ENCODE data around the gene COX7A2.
A peak's percentile ranks its signal among the peaks of the same experiment; 100 is the strongest.

Gene COX7A2

DNA sequence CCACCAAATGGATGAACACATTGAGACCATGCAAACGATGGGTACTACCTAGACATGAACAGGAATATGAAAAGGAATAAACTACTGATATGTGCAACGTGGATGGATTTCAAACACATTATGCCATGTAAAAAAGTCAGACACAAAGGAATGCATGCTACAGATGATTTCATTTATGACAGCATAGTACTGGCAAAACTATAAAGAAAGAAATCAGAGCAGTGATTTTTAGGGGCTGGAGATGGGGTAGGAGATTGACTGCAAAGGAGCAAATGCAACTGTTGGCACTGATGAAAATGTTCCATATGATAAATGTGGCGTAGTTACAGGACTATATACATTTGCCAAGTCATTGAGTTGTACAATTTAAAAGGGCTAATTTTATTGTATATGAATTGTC is 24.3 kb downstream of the COX7A2 start:
- DNase-seq = no peak

DNA sequence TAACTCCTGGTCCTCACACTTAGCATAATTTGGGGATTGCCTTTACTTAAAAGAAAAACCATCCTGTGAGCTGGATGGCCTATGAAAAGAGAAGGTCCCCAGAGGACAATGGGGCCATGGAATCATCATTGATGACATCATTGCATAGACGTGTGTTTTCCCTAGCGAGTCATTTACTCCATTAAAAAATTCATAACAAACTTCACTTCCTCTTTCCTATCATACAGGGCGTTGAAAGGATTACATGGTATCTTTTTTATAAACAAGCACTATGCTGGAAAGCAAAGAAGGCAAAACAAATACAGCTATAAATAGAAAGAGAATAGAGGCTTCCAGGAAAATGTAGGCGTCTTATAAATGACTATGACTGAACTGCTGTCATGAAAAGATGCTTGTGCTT is 26.4 kb downstream of the COX7A2 start:
- no peak for DNase-seq

DNA sequence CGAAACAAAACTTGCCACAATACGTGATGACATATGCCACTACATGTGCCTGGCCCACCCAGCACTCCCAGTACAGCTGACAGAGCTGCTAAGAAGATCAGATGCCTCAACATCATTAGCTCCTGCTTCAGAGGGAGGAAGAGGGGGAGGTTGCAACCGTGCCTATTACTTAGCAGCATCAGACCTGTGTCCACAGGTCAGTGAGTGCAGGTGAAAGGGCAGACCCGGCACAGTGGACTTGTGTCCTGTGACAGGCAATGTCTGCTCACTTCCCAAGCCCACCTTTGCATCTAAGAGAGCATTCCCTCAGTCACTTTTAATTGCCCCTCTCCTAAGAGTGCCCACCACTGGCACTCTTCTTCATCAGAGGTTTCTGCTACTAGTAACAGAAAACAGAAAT is 28.3 kb downstream of the COX7A2 start:
- DNase-seq = no peak

DNA sequence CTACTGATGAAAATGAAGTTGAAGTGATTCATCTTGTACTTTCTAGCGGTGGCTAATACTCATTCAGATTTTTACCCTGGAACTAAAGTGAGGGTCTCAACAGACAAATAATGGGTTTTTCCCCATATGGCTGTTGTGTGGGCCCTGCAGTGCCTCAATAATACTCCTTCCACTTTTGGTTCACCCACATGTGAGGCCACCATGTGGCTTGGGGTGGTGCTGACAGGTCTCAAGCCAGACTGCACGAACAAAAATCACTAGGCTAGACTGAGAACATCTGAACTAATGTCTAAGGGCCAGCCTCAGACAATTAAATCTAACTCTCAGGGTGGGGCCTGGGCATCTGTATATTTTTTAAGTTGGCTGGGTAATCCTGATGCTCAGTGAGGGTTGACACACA is 29.9 kb downstream of the COX7A2 start:
- DNase-seq = no peak

DNA sequence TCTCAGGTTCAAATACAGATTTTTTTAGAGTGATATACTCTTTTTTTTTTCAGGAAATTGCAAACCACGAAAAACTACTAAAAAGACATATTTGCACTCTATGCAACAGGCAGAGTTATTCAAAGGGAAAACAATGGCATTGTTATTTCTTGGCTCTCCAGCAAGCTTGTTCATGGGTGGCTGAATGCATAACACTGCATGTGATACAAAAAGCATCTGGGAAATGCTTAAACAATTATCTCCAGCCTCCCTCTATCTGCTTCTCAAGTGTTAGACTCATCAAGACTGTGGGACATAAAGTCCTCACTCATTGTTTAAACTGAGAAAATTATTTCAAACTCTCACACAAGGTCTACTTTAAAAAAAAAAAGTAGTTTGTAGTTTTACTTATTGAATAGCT is 30.5 kb downstream of the COX7A2 start:
- DNase-seq = no peak

DNA sequence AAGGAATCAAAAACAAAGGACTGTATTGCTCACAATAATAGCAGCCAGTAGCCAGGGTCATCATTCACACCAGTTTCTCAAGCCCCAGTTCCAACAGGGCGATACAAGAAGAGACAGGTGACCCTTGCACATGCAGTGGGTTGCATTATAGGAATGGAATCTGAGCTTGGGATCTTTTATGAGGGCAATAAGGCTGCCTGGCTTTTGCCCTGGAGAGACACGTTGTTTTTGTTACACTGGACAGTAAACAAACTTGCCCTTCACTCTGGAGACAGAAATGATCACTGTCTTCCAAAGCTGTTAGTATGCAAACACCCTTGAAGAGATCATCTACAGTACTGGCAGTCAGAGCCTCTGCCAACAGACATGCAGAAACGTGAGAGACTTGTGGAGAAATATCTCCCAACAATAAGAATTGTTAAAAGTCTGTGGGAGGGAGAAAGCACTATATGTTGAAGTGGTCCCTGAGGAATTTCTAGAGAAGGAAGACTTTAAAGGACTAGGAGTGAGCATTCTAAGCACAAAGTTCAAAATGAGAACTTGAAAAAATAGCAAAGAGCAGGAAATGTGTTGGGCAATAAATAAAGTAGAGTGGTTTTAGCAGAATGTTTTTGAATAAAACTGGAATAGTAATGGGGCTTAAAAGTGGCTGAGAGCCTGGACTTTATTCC is 31.5 kb downstream of the COX7A2 start:
- DNase-seq = no peak

DNA sequence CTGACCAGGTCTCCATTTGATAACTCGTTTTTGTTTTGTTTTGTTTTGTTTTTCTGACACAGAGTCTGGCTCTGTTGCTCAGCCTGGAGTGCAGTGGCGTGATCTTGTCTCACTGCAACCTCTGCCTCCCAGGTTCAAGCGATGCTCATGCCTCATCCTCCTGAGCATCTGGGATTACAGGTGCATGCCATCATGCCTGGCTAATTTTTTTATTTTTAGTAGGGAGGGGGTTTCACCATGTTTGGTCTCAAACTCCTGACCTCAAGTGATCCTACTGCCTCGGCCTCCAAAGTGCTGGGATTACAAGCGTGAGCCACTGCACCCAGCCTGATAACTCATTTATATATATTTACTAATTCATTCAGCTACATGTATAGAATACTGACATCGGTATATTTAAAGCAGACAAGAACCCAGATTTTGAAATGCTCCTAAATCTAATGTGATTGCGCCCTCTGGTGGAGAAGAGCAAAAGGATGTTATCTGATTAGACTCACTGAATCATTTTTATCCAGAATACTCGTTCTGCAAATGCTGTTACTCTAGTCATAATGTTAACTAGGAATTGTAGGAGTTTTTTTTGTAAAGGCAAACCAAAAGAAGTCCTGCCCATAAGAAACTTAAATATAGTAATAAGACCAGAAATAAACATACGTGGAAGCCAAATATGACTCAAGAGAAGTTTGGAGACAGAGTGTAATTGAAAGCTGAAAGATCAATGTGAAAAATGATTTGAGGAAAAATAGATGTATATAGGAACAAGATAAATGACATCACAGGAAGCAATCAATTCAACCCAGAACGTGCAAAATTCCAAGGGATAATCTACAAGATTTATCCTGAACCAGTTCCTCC is 32.5 kb downstream of the COX7A2 start:
- peak in 1 of 2 donors; percentile 66 for DNase-seq

DNA sequence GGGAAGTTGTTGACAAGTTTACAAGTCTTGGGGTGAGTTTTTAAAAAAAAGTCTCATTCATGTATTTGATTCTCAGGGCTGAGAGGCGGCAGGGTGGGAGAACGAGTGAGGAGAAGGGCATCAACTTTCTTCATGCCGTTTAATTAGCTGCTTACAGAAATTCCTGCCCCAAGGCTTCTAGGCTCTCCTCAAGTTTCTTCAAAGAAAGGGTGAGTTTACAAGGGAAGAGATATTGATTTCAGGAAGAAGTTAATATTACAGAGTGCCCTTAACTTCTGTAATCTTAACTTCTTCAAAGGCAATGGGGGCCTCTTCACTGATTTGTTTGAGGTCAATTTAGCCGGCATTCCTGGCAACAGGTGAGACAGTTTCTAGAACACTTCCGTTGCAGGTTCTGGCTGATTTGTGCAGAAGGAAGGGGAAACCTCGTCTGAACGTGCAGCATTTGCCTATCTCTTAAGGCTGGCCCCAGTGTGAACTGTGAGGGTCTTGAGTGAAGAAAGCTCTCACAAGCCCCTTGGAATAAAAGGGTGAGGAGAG is 34.3 kb downstream of the COX7A2 start:
- no peak for DNase-seq

DNA sequence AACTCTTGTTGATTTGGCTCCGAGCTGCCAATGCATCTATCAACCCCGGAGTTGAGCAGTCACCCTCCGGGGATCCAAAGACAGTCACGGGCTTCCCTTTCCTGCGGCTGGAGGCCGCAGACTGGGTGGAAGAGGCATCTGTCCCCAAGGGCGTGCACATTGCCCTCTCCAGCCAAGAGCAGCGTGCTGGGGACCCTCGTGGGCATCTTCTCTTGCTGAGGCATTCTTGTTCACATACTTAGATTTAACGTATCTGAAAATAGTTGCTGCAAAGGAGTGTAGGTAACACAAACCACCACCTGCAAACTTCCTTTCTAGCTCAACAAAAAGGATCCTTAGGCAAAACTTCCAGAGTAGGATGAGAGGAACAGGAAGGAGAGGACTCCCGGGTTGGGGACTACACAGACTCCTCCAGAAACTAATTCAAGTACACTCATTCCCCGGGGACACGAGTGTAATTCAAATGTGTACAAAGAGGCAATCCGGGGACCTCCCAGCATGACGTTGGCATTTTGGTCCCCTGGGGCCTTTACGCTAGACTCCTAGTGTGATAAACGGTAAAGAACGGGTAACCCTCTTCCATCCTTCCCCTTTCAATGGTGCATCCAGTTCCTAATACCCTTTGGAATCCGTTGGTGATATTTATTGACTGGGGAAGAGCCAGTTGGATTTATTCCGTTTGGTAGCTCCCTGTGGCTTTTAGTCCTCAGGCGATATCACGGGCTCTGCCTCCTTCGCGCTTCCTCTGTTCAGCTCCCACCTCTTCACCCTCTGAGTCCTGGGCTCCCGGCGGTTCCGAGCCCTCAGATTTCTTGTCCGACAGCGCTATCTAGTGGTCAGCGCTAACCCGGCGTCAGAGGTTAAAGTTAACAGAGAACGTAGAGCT is 35.1 kb downstream of the COX7A2 start:
- DNase-seq = peak; percentile 78 to 80

DNA sequence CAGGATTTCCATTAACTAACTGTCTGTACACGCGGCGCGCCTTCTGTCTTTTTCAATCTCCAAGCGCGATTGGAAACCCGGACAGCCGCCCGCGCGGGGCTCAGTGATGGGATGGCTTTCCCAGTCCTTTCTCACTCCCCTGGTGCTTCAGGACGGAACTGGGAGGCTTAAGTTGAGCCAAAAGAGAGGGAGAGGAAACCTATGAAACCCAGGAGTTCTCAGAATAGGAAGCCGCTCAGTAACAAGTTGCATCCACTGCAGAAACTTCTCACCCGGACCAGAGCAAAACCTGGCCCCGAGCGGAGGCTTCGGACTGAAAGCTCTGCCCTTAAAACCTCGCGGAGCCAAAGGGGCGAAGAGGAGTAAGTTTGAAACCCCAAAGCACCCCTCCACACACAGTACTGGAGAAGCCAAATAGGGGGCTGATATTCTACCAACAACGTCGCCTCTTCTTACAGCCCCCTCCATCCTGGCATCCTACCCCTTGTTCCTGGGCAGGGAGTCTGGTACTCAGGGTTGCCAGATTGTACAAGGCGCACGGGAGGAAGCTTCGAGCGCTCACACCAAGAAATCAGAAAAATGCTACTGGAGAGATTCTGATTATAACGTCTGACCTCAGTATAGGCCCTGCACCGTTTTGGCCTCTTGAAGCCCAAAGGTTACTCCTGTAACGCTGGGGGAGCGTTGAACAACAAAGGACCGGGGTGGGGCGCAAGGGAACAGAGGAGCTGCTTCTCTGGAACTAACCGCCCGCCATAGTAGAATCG is 36.8 kb downstream of the COX7A2 start:
- no peak for DNase-seq

DNA sequence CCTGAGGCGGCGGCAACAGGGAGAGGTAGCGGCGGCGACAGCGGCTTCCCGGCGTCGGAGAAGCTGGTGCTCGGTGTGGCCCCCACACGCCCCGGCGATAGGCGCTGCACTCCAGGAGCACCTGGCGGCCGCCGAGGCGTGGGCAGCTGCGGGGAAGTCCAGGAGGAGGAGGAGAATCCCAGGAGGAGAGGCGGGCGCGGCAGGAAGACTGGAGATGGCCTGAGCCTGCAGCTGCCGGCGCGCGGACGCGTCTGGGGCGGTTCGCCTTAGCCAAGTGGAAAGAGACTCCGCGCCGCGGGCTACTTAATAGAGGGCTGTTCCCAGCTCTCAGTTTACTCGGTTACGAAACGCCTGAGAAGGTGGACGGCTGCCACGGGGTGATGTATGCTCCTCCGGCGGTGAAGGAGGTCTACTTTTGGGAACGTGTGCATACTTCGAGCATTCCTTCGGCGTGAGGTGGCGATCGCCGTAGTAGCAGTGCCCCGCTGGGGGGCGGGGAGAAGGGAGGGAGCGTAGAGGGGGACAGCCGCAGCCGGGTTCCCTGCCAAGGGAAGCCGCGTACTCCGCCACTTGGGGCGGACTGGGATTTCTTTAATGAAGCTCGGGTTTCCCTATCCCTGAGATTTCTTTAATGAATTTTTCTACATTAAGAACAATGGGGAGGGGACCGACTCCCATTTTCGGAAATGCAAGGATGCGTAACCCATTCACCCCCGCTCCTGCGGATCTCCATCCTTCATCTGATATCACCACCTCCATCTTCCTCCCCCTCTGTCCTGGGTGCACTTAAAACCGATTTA is 37.6 kb downstream of the COX7A2 start, which contains the start of gene COL12A1:
Gene COL12A1 (minus strand): TSS at position 278 of the 800 bp plus-strand sequence. CDS start 3,261 bp downstream, outside the sequence.
- DNase-seq = no peak

DNA sequence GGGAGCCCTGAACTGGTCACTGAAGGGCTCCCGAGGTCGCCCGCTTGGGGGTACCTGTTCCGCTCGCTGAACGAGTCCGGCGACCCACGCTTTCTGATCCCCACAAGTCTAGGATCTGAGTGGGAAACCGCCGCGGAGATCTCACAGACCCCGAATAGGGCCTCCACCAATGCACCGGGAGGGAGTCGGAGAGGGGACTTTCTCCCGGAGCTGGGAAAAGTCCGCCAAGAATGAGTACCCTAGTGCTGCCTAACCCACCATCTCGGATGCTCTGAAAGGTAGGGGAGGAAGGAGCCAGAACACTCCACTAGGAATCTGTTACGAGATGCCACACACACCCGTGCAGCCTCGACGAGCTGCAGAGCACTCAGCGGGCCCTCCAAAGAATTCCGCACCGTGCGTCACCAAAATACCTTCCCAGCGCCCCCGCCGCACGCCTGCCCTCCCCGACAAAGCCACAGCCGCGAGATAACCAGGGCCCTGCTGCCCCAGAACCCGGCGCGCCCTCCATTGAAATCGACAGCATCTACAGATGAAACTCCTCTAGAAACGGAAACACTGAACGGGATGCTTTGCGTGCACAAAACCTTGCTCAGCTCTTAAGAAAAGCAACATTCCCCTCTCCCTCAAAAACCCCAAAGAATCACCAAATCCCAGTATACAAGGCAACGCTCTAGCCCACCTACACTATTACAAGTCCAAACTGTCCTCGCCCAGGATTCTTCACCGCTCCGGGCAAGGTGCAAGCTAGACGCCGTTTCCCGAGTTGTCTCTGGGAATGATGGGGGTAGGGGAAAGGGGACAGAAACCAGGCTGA is 38.4 kb downstream of the COX7A2 start:
- no peak for DNase-seq

DNA sequence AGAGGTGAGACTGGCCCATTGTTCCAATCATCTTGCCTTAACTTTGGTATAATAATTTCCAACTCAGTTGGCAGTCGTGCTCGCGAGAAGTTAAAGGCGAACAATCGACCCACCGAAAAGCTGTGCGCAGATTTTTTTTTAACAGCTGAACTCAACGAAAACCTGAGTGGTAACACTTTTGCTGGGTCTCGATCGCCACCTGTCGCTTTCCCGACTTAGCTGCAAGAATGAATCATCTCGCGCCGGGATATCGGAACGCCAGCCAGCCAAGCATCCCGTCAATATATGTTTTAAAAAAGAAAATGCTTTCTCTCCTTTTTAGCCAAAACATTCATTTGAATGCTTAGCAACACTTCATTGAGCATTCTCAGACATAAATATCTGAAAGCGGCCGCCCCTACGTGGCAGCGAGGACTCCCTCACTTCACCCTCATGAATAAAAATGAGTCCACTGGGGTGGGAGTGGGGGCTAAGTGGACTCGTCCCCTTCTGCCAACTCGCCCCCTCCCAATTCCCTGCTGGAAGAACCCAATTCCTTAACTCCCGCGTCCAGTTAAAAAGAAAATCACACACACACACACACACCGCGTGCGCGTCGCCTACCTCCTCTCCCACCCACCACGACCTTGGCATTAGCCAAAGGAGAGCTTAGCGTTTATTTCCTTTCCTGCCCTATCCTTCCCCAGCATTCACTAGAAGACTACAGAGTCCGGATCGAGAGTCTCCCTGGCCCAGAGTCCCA is 39.2 kb downstream of the COX7A2 start:
- peak in 1 of 2 donors; percentile 14 for DNase-seq

DNA sequence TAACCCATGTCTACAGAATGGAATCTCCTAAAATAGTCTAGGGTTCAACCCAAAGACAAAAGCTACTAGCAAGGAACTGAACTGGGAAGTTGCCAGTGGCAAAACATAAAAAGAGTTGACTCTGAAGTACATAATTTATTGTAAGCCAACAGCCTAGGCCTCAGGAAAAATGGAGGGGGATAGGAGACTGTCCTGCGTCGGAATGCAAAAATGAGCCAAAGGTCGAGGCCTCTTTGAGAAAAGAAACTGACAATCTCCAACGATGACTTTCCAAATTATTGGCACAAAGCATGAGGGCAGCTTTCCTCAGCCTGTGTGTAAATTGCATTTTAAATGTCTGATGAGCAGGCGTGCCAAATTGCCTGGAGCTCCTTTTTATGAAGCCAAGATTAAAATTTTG is 39.9 kb downstream of the COX7A2 start:
- no peak for DNase-seq

DNA sequence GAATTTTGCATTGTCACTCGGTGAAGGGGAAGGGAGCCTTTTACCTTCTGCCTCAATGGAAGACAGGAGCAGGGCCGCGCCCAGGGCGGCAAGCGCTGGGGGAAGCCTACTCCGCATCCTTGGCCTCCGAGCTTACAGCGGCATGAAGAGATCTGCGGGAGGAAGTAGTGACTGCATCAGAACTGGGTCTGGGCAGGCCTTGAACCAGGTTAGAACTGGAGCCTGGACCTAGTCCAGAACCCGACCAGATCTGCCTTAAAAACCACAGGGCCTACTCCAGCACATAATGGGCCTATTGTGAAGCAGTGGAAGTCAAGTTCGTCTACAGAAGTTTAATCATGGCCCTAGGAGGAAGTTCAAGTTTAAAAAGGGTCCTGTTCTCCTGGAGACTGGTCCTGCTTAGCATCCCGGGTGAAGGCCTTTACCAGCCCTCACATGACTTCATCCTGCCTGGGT is 40.9 kb downstream of the COX7A2 start:
- DNase-seq = no peak

DNA sequence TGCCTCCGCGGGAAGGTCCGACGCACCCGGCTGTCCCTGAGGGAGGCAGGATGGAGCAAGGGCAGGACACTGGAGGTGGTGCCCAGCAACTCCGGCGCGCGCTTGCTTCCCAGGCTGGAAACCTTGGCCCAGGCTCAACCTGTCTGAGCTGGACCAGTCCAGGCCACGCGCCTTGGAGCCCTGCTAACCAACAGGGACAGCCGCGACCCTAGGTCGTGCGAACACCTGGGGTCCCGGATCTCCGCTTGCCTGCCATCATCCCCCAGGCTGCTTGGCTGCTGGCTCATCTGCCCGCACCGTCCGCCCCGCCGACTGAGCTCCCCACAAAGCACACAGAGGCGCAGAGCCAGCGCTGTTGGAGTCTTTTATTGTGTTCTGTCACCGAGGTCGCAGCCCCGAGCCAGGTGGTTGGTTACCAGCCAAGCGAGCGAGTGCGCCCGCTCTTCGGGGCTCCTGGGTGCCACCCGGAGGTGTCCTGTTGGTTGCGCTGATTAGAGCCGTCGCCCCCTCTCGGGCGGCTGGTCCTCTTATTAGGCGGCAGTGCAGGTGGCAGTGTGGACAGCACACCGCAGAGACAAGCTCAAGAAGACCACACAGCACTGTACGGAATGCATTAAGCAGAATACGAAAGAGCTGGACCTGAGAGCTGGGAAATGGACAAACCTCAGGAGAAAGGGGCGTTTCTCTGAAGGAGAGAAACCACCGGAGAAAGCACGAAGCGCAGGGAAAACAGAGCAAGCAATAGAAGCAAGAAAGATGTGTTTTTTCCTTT is 41.5 kb downstream of the COX7A2 start:
- DNase-seq = no peak

DNA sequence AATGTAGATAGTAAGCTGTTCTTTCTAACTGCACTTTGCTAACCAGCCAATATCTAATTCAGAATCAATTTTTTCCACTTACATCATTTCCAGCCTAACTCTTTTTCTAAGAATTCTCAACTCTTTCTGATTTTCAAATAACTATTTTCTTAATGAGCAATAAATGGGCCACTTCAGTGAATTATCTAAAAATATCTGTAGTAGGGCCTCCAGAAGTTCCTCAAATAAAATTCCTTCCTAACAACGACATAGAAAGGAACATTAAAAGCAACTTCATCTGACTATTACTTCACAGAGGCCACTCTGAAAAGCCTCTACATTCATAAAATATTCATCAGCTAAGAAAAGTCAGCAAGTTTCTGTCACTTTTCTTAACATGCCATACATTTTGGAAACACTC is 42.6 kb downstream of the COX7A2 start:
- no peak for DNase-seq

DNA sequence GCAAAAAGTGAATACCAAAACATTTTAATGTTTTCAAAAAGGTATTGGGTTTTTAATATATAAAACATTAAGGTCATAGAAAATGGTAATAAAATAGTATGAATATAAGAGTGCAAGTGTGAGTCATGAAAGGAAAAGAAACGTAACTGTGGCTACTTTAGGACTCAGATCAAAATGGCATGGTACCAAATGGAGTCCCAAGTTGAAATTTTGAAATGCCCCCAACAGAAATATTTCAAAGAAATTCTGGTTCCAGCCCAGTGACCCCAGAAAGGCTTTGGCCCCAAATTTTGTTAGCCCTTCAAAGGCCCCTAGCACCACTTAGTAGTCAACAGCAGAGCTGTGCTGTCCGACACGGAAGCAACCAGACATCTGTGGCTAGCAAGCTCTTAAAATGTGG is 43.7 kb downstream of the COX7A2 start:
- no peak for DNase-seq
